Endometrium (tissue), 2 donors: Measurements from ENCODE around the gene NME3.

Experiments used
- FAIRE-seq: peaks from 2 replicates; lab custom pipeline; 2012; peaks lifted over from hg19 to GRCh38; lab: Jason Lieb, UNC
- donor health status: control.
- donor health status: control.

The NME3 gene

DNA sequence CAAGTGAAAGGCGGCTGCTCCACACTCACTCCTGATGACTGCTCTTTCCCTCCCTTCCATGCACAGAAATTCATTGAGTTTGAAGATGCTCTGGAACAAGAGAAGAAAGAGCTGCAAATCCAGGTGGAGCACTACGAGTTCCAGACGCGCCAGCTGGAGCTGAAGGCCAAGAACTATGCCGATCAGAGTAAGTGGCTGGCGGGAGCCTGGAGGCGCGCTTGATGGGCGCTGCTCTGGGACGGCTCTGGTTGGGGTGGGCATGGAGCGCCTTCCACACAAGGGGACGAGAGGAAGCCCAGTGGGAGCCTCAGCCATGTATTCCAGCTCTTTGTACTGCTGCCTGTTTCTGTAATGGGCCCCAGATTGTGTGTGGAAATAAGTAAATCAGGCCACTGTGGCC is 46.9 kb downstream of the NME3 start:
- no peak for FAIRE-seq

DNA sequence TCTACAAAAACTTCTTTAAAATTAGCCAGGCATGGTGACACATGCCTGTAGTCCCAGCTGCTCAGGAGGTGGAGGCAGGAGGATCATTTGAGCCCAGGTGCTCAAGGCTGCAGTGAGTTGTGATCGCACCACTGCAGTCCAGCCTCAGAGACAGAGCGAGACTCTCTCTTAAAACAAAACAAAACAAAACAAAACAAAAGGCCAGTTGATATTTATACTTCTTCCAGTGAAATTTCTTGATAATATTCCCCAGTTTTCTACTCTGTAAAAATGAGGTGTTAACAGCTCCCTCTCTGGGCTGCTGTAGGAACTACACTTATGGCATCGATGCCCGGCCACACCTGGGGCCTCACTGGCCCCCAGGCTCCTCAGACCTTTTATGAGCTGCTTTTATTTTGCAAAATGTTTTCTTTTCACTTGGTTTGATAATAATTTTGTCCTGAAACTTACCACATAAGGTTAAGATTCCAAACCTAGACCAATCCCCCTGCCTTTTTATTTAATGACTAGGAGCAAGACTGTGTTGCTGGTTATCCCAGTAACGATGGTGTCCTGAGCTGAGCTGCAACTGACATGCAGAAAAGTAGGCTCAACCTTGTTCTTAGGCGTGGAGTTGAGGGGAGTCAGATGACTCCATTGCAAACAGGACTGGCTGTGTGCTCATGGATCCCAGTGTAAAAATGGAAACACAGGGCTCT is 47.7 kb downstream of the NME3 start:
- no peak for FAIRE-seq

GRCh38 chr16:1721372-1721771 is 50.0 kb downstream of the NME3 start:
- no peak for FAIRE-seq
